ENCODE measurements around the gene APRT. TPM values are rescaled to one million over a fixed set of nuclear protein-coding genes. Genes with fewer than 3 reads are reported as not detected.
A peak's percentile ranks its signal among the peaks of the same experiment; 100 is the strongest.

The APRT gene
- total RNA-seq, 1 donor from 2014 or later = 54.4 TPM

DNA sequence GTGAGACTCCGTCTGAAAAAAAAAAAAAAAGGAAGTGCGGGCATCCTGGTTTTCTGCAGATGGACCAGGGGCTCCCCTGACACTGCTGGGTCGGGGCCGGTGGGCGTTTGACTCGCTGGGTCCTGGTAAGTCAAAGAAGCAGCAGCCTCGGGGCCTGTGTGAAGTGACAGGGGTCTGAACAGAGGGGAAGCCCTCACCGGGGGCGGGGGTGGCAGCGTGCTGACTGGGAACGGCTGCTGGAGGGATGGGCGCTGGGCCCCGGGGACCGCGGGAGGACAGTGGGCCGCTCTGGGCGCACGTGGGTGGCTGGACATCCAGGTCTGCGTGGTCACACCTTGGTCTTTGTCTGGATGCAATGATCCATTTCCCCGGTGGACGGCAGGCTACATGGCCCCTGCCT is 36.8 kb upstream of the APRT start:
- Mint-ChIP-seq H3K36me3 (ENCODE audit: unreplicated experiment) (peaks cover 8% of the 10 kb centered on the region), H3K27me3 (ENCODE audit: unreplicated experiment) (peaks cover 4% of the 10 kb centered on the region), H3K4me3 (ENCODE audit: unreplicated experiment) (no peak overlapping the region), H3K4me1 (ENCODE audit: low read depth, unreplicated experiment) (peaks cover 2% of the 10 kb centered on the region), H3K27ac (ENCODE audit: unreplicated experiment) (no peak overlapping the region), H3K9me3 (ENCODE audit: unreplicated experiment) (peaks cover 3% of the 10 kb centered on the region)
- no peak for DNase-seq
- TF ChIP-seq, protein P1, sequence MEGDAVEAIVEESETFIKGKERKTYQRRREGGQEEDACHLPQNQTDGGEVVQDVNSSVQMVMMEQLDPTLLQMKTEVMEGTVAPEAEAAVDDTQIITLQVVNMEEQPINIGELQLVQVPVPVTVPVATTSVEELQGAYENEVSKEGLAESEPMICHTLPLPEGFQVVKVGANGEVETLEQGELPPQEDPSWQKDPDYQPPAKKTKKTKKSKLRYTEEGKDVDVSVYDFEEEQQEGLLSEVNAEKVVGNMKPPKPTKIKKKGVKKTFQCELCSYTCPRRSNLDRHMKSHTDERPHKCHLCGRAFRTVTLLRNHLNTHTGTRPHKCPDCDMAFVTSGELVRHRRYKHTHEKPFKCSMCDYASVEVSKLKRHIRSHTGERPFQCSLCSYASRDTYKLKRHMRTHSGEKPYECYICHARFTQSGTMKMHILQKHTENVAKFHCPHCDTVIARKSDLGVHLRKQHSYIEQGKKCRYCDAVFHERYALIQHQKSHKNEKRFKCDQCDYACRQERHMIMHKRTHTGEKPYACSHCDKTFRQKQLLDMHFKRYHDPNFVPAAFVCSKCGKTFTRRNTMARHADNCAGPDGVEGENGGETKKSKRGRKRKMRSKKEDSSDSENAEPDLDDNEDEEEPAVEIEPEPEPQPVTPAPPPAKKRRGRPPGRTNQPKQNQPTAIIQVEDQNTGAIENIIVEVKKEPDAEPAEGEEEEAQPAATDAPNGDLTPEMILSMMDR (IDR thresholded peaks at IDR 0.05; ENCODE audit: partially characterized antibody, unreplicated experiment) = no peak

DNA sequence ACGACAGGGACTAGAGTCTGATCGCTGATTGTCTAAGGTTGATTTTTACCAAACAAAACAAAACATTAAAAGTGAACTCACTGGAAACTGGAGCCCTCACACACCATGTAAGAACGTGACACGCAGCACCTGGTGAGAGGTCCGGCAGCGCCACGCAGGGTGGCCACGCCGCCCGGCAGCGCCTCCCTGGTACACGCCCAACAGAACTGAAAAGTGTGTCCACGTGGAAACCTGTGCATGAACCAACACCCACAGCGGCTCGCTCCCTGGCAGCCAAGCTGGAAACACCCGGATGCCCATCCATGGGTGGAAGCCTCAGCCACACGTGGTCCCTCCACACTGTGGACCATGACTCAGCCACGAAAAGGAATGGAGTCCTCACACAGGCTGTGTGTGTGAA is 35.9 kb upstream of the APRT start:
- Mint-ChIP-seq H3K36me3 (ENCODE audit: unreplicated experiment) (peaks cover 8% of the 10 kb centered on the region), H3K4me3 (ENCODE audit: unreplicated experiment) (no peak overlapping the region), H3K9me3 (ENCODE audit: unreplicated experiment) (peaks cover 5% of the 10 kb centered on the region), H3K27ac (ENCODE audit: unreplicated experiment) (no peak overlapping the region), H3K4me1 (ENCODE audit: low read depth, unreplicated experiment) (peaks cover 2% of the 10 kb centered on the region), H3K27me3 (ENCODE audit: unreplicated experiment) (peaks cover 6% of the 10 kb centered on the region)
- TF ChIP-seq, protein P1 (IDR thresholded peaks at IDR 0.05; ENCODE audit: partially characterized antibody, unreplicated experiment) = no peak
- DNase-seq = no peak

DNA sequence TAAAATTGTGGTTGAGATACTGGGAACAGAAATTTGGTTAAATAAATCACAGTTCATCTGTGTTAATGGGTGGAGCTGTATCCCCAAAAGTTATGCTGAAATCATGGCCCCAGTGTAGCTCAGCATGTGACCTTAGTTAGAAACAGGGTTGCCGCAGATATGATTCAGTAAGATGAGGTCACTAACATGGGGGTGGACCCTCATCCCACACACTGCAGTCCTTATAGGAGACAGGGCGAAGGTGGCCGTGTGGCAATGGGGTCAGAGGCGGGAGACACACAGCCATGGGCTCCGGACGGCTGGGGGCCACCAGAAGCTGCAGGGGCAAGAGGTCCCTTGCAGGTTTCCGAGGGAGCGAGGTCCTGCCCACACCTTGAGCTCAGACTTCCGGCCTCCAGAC is 34.4 kb upstream of the APRT start:
- no peak overlapping the region for H3K27ac Mint-ChIP-seq (ENCODE audit: unreplicated experiment)
- no peak overlapping the region for H3K4me3 Mint-ChIP-seq (ENCODE audit: unreplicated experiment)
- H3K4me1 Mint-ChIP-seq (ENCODE audit: low read depth, unreplicated experiment) = peaks cover 2% of the 10 kb centered on the region
- H3K9me3 Mint-ChIP-seq (ENCODE audit: unreplicated experiment) = peaks cover 4% of the 10 kb centered on the region
- H3K27me3 Mint-ChIP-seq (ENCODE audit: unreplicated experiment) = peaks cover 5% of the 10 kb centered on the region
- TF ChIP-seq, protein P1 (IDR thresholded peaks at IDR 0.05; ENCODE audit: partially characterized antibody, unreplicated experiment) = no peak
- no peak for DNase-seq
- no peaks in the 10 kb centered on the region for H3K36me3 Mint-ChIP-seq (ENCODE audit: unreplicated experiment)

DNA sequence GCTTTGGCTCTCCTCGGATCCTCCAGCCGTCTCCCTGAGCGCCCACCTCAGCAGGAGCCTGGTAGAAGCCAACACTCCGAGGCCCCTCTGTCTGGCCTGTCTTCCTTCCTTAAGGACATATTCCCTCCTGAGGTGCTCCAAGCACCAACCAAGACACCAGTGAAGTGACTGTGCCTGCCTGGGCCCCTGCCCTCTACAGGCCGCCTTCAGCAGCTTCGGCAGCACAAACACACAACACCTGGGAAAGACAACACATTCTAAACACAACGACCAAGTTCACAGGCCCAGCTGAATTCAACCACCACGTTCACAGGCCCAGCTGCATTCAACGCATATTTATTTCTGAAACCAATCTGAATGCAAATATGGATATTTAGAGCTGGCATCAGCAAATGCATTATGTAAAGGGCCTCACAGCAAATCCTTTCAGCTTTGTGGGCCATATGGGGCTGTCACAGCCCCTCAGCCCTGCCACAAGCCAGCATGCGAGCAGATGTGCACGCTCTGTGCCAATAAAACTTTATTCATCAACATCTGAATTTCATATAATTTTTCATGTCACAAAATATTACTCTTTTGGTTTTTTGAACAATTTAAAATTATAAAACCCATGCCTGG is 32.8 kb upstream of the APRT start:
- TF ChIP-seq, protein P1 (IDR thresholded peaks at IDR 0.05; ENCODE audit: partially characterized antibody, unreplicated experiment) = peak; percentile 19
- Mint-ChIP-seq H3K27me3 (ENCODE audit: unreplicated experiment) (peaks cover 7% of the 10 kb centered on the region), H3K4me3 (ENCODE audit: unreplicated experiment) (no peak overlapping the region), H3K27ac (ENCODE audit: unreplicated experiment) (peak overlapping the region; percentile 79), H3K9me3 (ENCODE audit: unreplicated experiment) (peaks cover 3% of the 10 kb centered on the region), H3K36me3 (ENCODE audit: unreplicated experiment) (no peaks in the 10 kb centered on the region), H3K4me1 (ENCODE audit: low read depth, unreplicated experiment) (peaks cover 2% of the 10 kb centered on the region)
- DNase-seq = no peak

DNA sequence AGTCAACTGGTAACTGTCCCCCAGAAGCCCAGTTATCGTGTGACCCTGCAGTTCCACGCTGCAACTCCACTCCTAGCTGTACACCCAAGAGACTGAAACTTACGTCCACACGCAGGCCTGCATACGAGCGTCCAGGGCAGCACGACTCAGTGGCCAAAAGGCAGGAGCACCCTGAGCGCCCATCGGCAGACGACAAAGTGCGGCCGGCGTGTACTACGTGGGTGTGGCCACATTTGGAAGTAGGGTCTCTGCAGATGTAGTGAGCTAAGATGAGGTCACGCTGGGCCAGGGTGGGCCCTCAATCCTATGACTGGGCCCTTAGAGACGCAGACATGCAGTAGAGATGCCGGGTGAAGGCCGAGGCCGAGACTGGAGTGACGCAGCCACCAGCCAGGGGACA is 31.5 kb upstream of the APRT start:
- Mint-ChIP-seq H3K27me3 (ENCODE audit: unreplicated experiment) (peaks cover 7% of the 10 kb centered on the region), H3K9me3 (ENCODE audit: unreplicated experiment) (peaks cover 3% of the 10 kb centered on the region), H3K27ac (ENCODE audit: unreplicated experiment) (no peak overlapping the region), H3K4me3 (ENCODE audit: unreplicated experiment) (no peak overlapping the region), H3K36me3 (ENCODE audit: unreplicated experiment) (no peaks in the 10 kb centered on the region), H3K4me1 (ENCODE audit: low read depth, unreplicated experiment) (peaks cover 2% of the 10 kb centered on the region)
- TF ChIP-seq, protein P1 (IDR thresholded peaks at IDR 0.05; ENCODE audit: partially characterized antibody, unreplicated experiment) = no peak
- no peak for DNase-seq

All from glutamatergic neuron (in vitro differentiated cells).